ENCODE measurements around the gene NLGN1.
"Not testable (repeated sequence)": the region's sequence is repeated elsewhere in the genome, so short reads cannot be mapped to it uniquely, and the experiment has no call there.

- not testable (repeated sequence) for TF ChIP-seq CTCF, POLR2AphosphoS5 (IDR thresholded peaks at IDR 0.05)
Measured at GRCh38 chr3:173353137-173353536, 44.4 kb upstream of the NLGN1 start.
